ENCODE results near the gene JAZF1. TPM values are rescaled to one million over a fixed set of nuclear protein-coding genes. Genes with fewer than 3 reads are reported as not detected.

Gene JAZF1
- total and polyA plus RNA-seq, 10 of the 15 experiments (the other 5 are each of a cell fraction or from before 2014, with no cell fraction given), result 0.04 to 0.82 (median 0.15) TPM; not detected in 3

GRCh38 chr7:28046035-28046434, 134.6 kb downstream of the JAZF1 start:
- TF ChIP-seq RCOR1 (conservative IDR thresholded peaks at IDR 0.05; ENCODE audit: low read depth, low read length), result no peak
- no peak for TF ChIP-seq DPF2 (IDR thresholded peaks at IDR 0.05)
- no peak for TF ChIP-seq MYB (IDR thresholded peaks at IDR 0.05; ENCODE audit: borderline replicate concordance, low read depth, low read length)
- no peak for TF ChIP-seq MEF2A (IDR thresholded peaks at IDR 0.05; ENCODE audit: insufficient read depth, low read depth, low read length)
- no peak for TF ChIP-seq CEBPZ (IDR thresholded peaks at IDR 0.05; ENCODE audit: low read depth, low read length)
- no peak for TF ChIP-seq POU2F2 (IDR thresholded peaks at IDR 0.05; ENCODE audit: borderline replicate concordance, low read depth, low read length)
- no peak for TF ChIP-seq RB1 (IDR thresholded peaks at IDR 0.05; ENCODE audit: borderline replicate concordance)
- TF ChIP-seq ZZZ3 (IDR thresholded peaks at IDR 0.05; ENCODE audit: control insufficient read depth, insufficient read length, low read depth), result no peak
- TF ChIP-seq SKIL (IDR thresholded peaks at IDR 0.05; ENCODE audit: low read depth, poor library complexity, severe bottlenecking), result no peak
- TF ChIP-seq ZBED1 (IDR thresholded peaks at IDR 0.05; ENCODE audit: borderline replicate concordance), result no peak
- no peak for TF ChIP-seq CBFB (IDR thresholded peaks at IDR 0.05; ENCODE audit: low read depth)
- TF ChIP-seq SUZ12 (IDR thresholded peaks at IDR 0.05; ENCODE audit: unreplicated experiment), result no peak
- TF ChIP-seq NR2C2 (IDR thresholded peaks at IDR 0.05; ENCODE audit: borderline replicate concordance, control insufficient read depth, insufficient read length, low read depth), result no peak
- no peak for TF ChIP-seq PAX8 (IDR thresholded peaks at IDR 0.05)
- ChIA-PET RAD21 (ENCODE audit: unreplicated experiment) (no interaction called here), POLR2A (no interaction called here), SMC1A (ENCODE audit: uncharacterized antibody, unreplicated experiment) (no interaction called here), CTCF (interaction anchor here (0.8 to 1.3 kb wide), 2 partner anchors 14 to 16 kb away, joined by 3 to 4 read pairs; no protein-coding TSS in a partner anchor)
- Histone ChIP-seq H3K27me3 (replicated peaks in 1 of 2; ENCODE audit: control insufficient read depth in 2 of 2, insufficient read depth in 2 of 2, low read length in 1 of 2) (no peaks in the 10 kb centered on the region; a peak in 1 of 4 replicates), H3K4me3 (no peak overlapping the region), H3K9ac (ENCODE audit: control insufficient read depth, insufficient read depth, low read length) (no peak overlapping the region), H3K9me3 (replicated peaks; ENCODE audit: control insufficient read depth, insufficient read depth, low read length) (no peaks in the 10 kb centered on the region), H4K20me1 (ENCODE audit: control insufficient read depth, insufficient read depth) (no peaks in the 10 kb centered on the region), H3K27ac (ENCODE audit: control insufficient read depth, insufficient read depth) (no peak overlapping the region), H2AFZ (ENCODE audit: control insufficient read depth, low read depth, low read length) (no peak overlapping the region), H3K79me2 (ENCODE audit: control insufficient read depth, insufficient read depth, low read length) (no peaks in the 10 kb centered on the region), H3K36me3 (ENCODE audit: control insufficient read depth in 2 of 2, insufficient read depth in 2 of 2, low read length in 1 of 2) (no peaks in the 10 kb centered on the region), H3K4me1 (ENCODE audit: control insufficient read depth, insufficient read depth, low read length) (no peaks in the 10 kb centered on the region), H3K4me2 (ENCODE audit: control insufficient read depth, insufficient read depth) (no peak overlapping the region)
- ATAC-seq (no peak), DNase-seq (ENCODE audit: low read depth, low spot score) (no peak), FAIRE-seq (no peak)
- in situ Hi-C loops (cut with MboI) (no loop called here), intact Hi-C loops (cut with micrococcal nuclease; ENCODE audit: unreplicated experiment) (no loop called here)
- no TSS peak for BruUV-seq (replicated peaks)
- WGBS (ENCODE audit: insufficient coverage, insufficient replicate concordance, low lambda C conversion rate, missing lambda C conversion rate), result 49% methylated on average over 2 of the region's 2 CpGs
